ENCODE results near the gene PACS1.

Gene PACS1

GRCh38 chr11:66072518-66072917 is 2.4 kb downstream of the PACS1 start:
- Histone ChIP-seq H3K79me2 (ENCODE audit: low read length) (no peaks in the 10 kb centered on the region; the same call in 1 of the 2 replicates), H3K27me3 (ENCODE audit: low read depth, low read length) (no peaks in the 10 kb centered on the region), H4K20me1 (ENCODE audit: insufficient read depth, low read length) (peaks cover 2% of the 10 kb centered on the region; the same call in 1 of the 2 replicates), H3K27ac (ENCODE audit: low read length) (no peak overlapping the region), H3K4me3 (ENCODE audit: low read length) (no peak overlapping the region), H3K4me1 (ENCODE audit: low read length) (peaks cover 23% of the 10 kb centered on the region), H3K9ac (ENCODE audit: low read length) (no peak overlapping the region), H2AFZ (ENCODE audit: low read depth, low read length) (no peak overlapping the region), H3K4me2 (ENCODE audit: low read length) (no peak overlapping the region), H3K9me3 (ENCODE audit: insufficient read depth, low read length) (no peaks in the 10 kb centered on the region), H3K36me3 (replicated peaks; ENCODE audit: low read depth, low read length) (peaks cover 22% of the 10 kb centered on the region)
- no peak for TF ChIP-seq EZH2phosphoT487 (IDR thresholded peaks at IDR 0.05; ENCODE audit: low read depth)
- no peak for TF ChIP-seq CTCF (IDR thresholded peaks at IDR 0.05; ENCODE audit: low read depth, low read length)

GRCh38 chr11:66073669-66074068 is 3.6 kb downstream of the PACS1 start:
- Histone ChIP-seq H3K4me1 (ENCODE audit: low read length) (peaks cover 27% of the 10 kb centered on the region), H4K20me1 (ENCODE audit: insufficient read depth, low read length) (no peaks in the 10 kb centered on the region; the same call in 1 of the 2 replicates), H3K9ac (ENCODE audit: low read length) (no peak overlapping the region), H3K4me2 (ENCODE audit: low read length) (no peak overlapping the region), H3K9me3 (ENCODE audit: insufficient read depth, low read length) (no peaks in the 10 kb centered on the region), H3K79me2 (ENCODE audit: low read length) (no peaks in the 10 kb centered on the region; the same call in 1 of the 2 replicates), H3K36me3 (replicated peaks; ENCODE audit: low read depth, low read length) (peaks cover 12% of the 10 kb centered on the region), H3K27ac (ENCODE audit: low read length) (no peak overlapping the region), H3K4me3 (ENCODE audit: low read length) (no peak overlapping the region), H3K27me3 (ENCODE audit: low read depth, low read length) (no peaks in the 10 kb centered on the region), H2AFZ (ENCODE audit: low read depth, low read length) (no peak overlapping the region)
- TF ChIP-seq EZH2phosphoT487 (IDR thresholded peaks at IDR 0.05; ENCODE audit: low read depth), result no peak
- no peak for TF ChIP-seq CTCF (IDR thresholded peaks at IDR 0.05; ENCODE audit: low read depth, low read length)

GRCh38 chr11:66075273-66075672 is 5.2 kb downstream of the PACS1 start:
- Histone ChIP-seq H3K27me3 (ENCODE audit: low read depth, low read length) (no peaks in the 10 kb centered on the region), H3K4me3 (ENCODE audit: low read length) (no peak overlapping the region), H2AFZ (ENCODE audit: low read depth, low read length) (no peak overlapping the region), H3K4me1 (ENCODE audit: low read length) (peaks cover 16% of the 10 kb centered on the region), H3K9ac (ENCODE audit: low read length) (no peak overlapping the region), H3K79me2 (ENCODE audit: low read length) (no peaks in the 10 kb centered on the region; the same call in 1 of the 2 replicates), H4K20me1 (ENCODE audit: insufficient read depth, low read length) (no peaks in the 10 kb centered on the region), H3K36me3 (replicated peaks; ENCODE audit: low read depth, low read length) (peaks cover 6% of the 10 kb centered on the region), H3K4me2 (ENCODE audit: low read length) (no peak overlapping the region), H3K27ac (ENCODE audit: low read length) (no peak overlapping the region), H3K9me3 (ENCODE audit: insufficient read depth, low read length) (no peaks in the 10 kb centered on the region)
- no peak for TF ChIP-seq EZH2phosphoT487 (IDR thresholded peaks at IDR 0.05; ENCODE audit: low read depth)
- TF ChIP-seq CTCF (IDR thresholded peaks at IDR 0.05; ENCODE audit: low read depth, low read length), result no peak

- TF ChIP-seq CTCF (IDR thresholded peaks at IDR 0.05; ENCODE audit: low read depth, low read length), result no peak
- TF ChIP-seq EZH2phosphoT487 (IDR thresholded peaks at IDR 0.05; ENCODE audit: low read depth), result no peak
- Histone ChIP-seq H3K4me2 (ENCODE audit: low read length) (no peak overlapping the region), H3K27me3 (ENCODE audit: low read depth, low read length) (no peaks in the 10 kb centered on the region), H3K36me3 (replicated peaks; ENCODE audit: low read depth, low read length) (peaks cover 6% of the 10 kb centered on the region), H3K9me3 (ENCODE audit: insufficient read depth, low read length) (no peaks in the 10 kb centered on the region), H3K27ac (ENCODE audit: low read length) (no peak overlapping the region), H3K9ac (ENCODE audit: low read length) (no peak overlapping the region), H3K4me1 (ENCODE audit: low read length) (peaks cover 16% of the 10 kb centered on the region), H4K20me1 (ENCODE audit: insufficient read depth, low read length) (no peaks in the 10 kb centered on the region; the same call in 1 of the 2 replicates), H2AFZ (ENCODE audit: low read depth, low read length) (no peak overlapping the region), H3K79me2 (ENCODE audit: low read length) (no peaks in the 10 kb centered on the region; the same call in 1 of the 2 replicates), H3K4me3 (ENCODE audit: low read length) (no peak overlapping the region)
Measured at GRCh38 chr11:66076561-66076960, 6.5 kb downstream of the PACS1 start.
